Ovary (tissue), 9 donors: Measurements from ENCODE around the gene HNRNPAB. TPM values are rescaled to one million over a fixed set of nuclear protein-coding genes. Genes with fewer than 3 reads are reported as not detected.

Experiments
- DNase-seq, 5 donors: peaks; one replicate each; pipeline ENCODE4 v3.0.0-alpha.2; 2019 to 2020
- H3K27ac ChIP-seq, 2 donors: fragments of 200-600 bp; one replicate each; pipeline versions ENCODE4 v1.5.1 to v1.8.0; 2019 to 2022
- H3K27me3 ChIP-seq: fragments of 200-600 bp; one replicate; pipeline ENCODE4 v1.8.0; 2022
- H3K36me3 ChIP-seq: fragments of 200-600 bp; sonication (generic); one replicate; pipeline ENCODE4 v1.5.1; 2019
- H3K4me1 ChIP-seq: one replicate; pipeline ENCODE4 v1.8.1; 2013; ENCODE audit warnings: mild to moderate bottlenecking, moderate library complexity; ENCODE audit not compliant: insufficient read depth
- H3K4me3 ChIP-seq: fragments of 200-600 bp; sonication (generic); one replicate; pipeline ENCODE4 v1.5.1; 2017
- H3K9me3 ChIP-seq, 2 donors: fragments of 200-600 bp in 1 of 2; sonication (generic) in 1 of 2; one replicate each; pipeline versions ENCODE4 v1.5.1 to v1.8.1; 2013 to 2019; ENCODE audit warnings: mild to moderate bottlenecking in 1 of 2, moderate library complexity in 1 of 2
- CTCF ChIP-seq, 3 donors: fragments of 450-650 bp in 2 of 3; fragments of 200-600 bp in 1 of 3; IDR thresholded peaks; one replicate each; pipeline versions ENCODE4 v1.5.1 to v1.8.0; 2016 to 2022; ENCODE audit warnings: antibody characterized with exemption in 3 of 3, mild to moderate bottlenecking in 1 of 3
- EP300 ChIP-seq: sonication (generic); formaldehyde crosslinking; IDR thresholded peaks from one replicate; pipeline ENCODE4 v1.6.1; 2017; ENCODE audit warnings: antibody characterized with exemption
- POLR2A ChIP-seq: fragments of 450-650 bp; IDR thresholded peaks from one replicate; pipeline ENCODE4 v1.6.1; 2017; ENCODE audit warnings: antibody characterized with exemption, mild to moderate bottlenecking, moderate library complexity
- WGBS, 3 donors: extraction: QIAGEN DNeasy Blood & Tissue Kit in 1 of 3; methylation state at CpG; one replicate each; pipeline versions ENCODE4 v1.1.5 to v1.1.7; 2013 to 2017; 5-methylcytosine and 5-hydroxymethylcytosine counted together
- intact Hi-C, 4 donors: fragments of 100-400 bp; cut with DNase I; formaldehyde crosslinking; loops; one replicate each; pipeline versions ENCODE4 v1.11.0 to v1.15.1; 2022 to 2023
- polyA plus RNA-seq, 2 donors: library from polyadenylated mRNA; stranded (reverse); fragments of 200-250 nt in 1 of 2; fragments of 350-450 nt in 1 of 2; fragmentation: Illumina TruSeq in 1 of 2; extraction: RNeasy Lipid Tissue Mini Kit (QIAGEN cat#74804) in 1 of 2; gene quantifications; one replicate each; pipeline ENCODE4 v1.2.3, GENCODE V29; 2013 to 2014
- total RNA-seq, 7 donors: library from RNA; depleted of rRNA in 2 of 7; stranded (reverse); fragments of >200 nt in 2 of 7; fragmentation: NEBNext Ultra II Directional in 3 of 7; extraction: Animal tissue kit (Norgen Biotek cat#: 25700) in 3 of 7; gene quantifications; one replicate each; pipeline versions ENCODE4 v1.1.0 to v1.2.4, GENCODE V29; 2016 to 2023
- donor health status: DM: no; HTN: no; CAD: no; lungs with moderate emphysema.
- donor health status: DM: no; HTN: no; CAD: no.
- donor health status: Bipolar disorder and iron deficiency.
- donor health status: DM: yes; HTN: yes; CAD: no.
- donor health status: DM: no; HTN: no; CAD: no.
- donor health status: DM: yes; HTN: yes; CAD: no.

The HNRNPAB gene
- total and polyA plus RNA-seq, 9 donors, result 42.0 to 132 (median 102) TPM

GRCh38 chr5:178187014-178187413 is 17.3 kb upstream of the HNRNPAB start, which contains the start of gene GMCL2:
GMCL2 (minus strand) TSS chr5:178187371; CDS start chr5:178187299, 72 bp downstream.
- Histone ChIP-seq H3K4me1 (no peaks in the 10 kb centered on the region), H3K36me3 (no peaks in the 10 kb centered on the region), H3K27ac (no peak within 1 kb of the TSS), H3K27me3 (no peaks in the 10 kb centered on the region), H3K9me3 (no peaks in the 10 kb centered on the region), H3K4me3 (no peak within 1 kb of the TSS)
- no peak for DNase-seq
- intact Hi-C loops, result no loop called here
- TF ChIP-seq POLR2A (no peak), CTCF (IDR thresholded peaks at IDR 0.05) (no peak), EP300 (no peak)
- WGBS, 3 donors, result 61 to 81% (median 61%) methylated on average over 27 of the region's 27 CpGs

GRCh38 chr5:178189433-178189832 is 14.9 kb upstream of the HNRNPAB start:
- Histone ChIP-seq H3K9me3 (no peaks in the 10 kb centered on the region), H3K4me3 (no peak overlapping the region), H3K36me3 (no peaks in the 10 kb centered on the region), H3K4me1 (no peaks in the 10 kb centered on the region), H3K27ac (no peak overlapping the region), H3K27me3 (no peaks in the 10 kb centered on the region)
- 44 to 48% (median 44%) methylated on average over 2 of the region's 2 CpGs for WGBS, 3 donors
- DNase-seq, result no peak
- intact Hi-C loops, result no loop called here
- no peak for TF ChIP-seq POLR2A
- TF ChIP-seq EP300, result no peak

GRCh38 chr5:178191661-178192060 is 12.7 kb upstream of the HNRNPAB start:
- WGBS, 3 donors, result 73 to 86% (median 79%) methylated on average over 4 of the region's 4 CpGs
- Histone ChIP-seq H3K36me3 (no peaks in the 10 kb centered on the region), H3K4me1 (no peaks in the 10 kb centered on the region), H3K9me3 (no peaks in the 10 kb centered on the region), H3K27ac (no peak overlapping the region), H3K4me3 (no peak overlapping the region), H3K27me3 (no peaks in the 10 kb centered on the region)
- TF ChIP-seq CTCF (IDR thresholded peaks at IDR 0.05), result no peak
- no peak for TF ChIP-seq EP300
- TF ChIP-seq POLR2A, result no peak
- intact Hi-C loops, result no loop called here
- no peak for DNase-seq

- Histone ChIP-seq H3K27ac (no peak overlapping the region), H3K27me3 (no peaks in the 10 kb centered on the region), H3K4me1 (no peaks in the 10 kb centered on the region), H3K36me3 (no peaks in the 10 kb centered on the region), H3K4me3 (no peak overlapping the region), H3K9me3 (no peaks in the 10 kb centered on the region)
- TF ChIP-seq POLR2A (no peak), EP300 (no peak), CTCF (IDR thresholded peaks at IDR 0.05) (no peak)
- intact Hi-C loops, result no loop called here
- DNase-seq, result no peak
- 13 to 28% (median 27%) methylated on average over 2 of the region's 2 CpGs for WGBS, 3 donors
Observed at GRCh38 chr5:178192244-178192643, 12.1 kb upstream of the HNRNPAB start.

- Histone ChIP-seq H3K9me3 (no peaks in the 10 kb centered on the region), H3K4me1 (no peaks in the 10 kb centered on the region), H3K27me3 (no peaks in the 10 kb centered on the region), H3K4me3 (no peak overlapping the region), H3K36me3 (no peaks in the 10 kb centered on the region), H3K27ac (no peak overlapping the region)
- 90 to 91% (median 91%) methylated on average over 7 of the region's 7 CpGs for WGBS, 3 donors
- no peak for DNase-seq
- intact Hi-C loops, result no loop called here
- TF ChIP-seq POLR2A (no peak), CTCF (IDR thresholded peaks at IDR 0.05) (no peak), EP300 (no peak)
Observed at GRCh38 chr5:178192787-178193186, 11.5 kb upstream of the HNRNPAB start.
